ENCODE data around the gene ITGA7. TPM values are rescaled to one million over a fixed set of nuclear protein-coding genes. Genes with fewer than 3 reads are reported as not detected.

Gene ITGA7
- polyA plus RNA-seq, 1 of the 3 experiments (the other 2 are of a cell fraction): 19.7 TPM

DNA sequence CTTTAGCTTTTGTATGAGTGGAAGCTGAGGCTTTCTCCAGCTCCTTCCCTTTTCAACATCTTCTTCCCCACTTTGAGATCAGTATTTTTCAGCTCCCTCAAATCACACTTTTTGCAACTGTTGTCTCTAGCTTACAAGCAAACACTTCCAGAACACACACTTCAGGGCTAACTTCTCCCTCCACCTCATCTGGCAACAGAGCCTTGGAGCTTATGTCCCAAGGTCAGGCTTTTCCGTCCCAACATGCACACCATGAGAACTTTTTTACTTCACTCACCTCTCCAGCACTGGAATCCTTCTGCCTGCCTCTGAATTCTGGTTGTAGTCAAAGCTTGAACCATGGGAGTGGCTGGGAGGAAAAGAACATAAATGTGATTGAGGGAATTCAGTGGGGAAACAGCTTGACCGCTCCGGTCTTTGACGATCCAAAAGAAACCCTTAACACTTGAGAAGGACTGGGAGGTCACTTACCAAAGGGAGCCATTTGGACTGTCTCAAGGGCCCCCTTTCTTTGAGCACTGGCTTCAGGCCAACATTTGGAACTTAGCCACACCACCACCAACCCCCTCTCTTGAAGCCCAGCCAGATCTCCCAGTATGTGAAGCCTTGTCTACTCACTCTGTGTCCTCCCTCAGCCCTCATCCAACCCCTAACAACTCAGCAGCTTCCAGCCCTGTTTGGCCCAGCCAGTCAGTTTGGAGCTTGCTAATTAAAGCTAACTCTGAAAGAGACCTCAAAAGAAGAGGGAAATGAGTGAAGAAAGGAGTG is 4.3 kb upstream of the ITGA7 start:
- no peaks in the 10 kb centered on the region; the same call in 1 of the 2 replicates for H3K27me3 ChIP-seq (ENCODE audit: insufficient read depth)
- H3K4me3 ChIP-seq (ENCODE audit: low read depth in 2 of 2, low read length in 1 of 2): no peak overlapping the region
- no peaks in the 10 kb centered on the region for H3K9me3 ChIP-seq
- H2AFZ ChIP-seq (ENCODE audit: low read depth): no peak overlapping the region
- DNase-seq: no peak
- TF ChIP-seq SMC3 (IDR thresholded peaks at IDR 0.05; ENCODE audit: low read depth, low read length) (no peak), GABPA (IDR thresholded peaks at IDR 0.05; ENCODE audit: low read depth) (no peak), POLR2AphosphoS5 (IDR thresholded peaks at IDR 0.05; ENCODE audit: low read depth, low read length) (no peak)
- TF ChIP-seq, protein P1, sequence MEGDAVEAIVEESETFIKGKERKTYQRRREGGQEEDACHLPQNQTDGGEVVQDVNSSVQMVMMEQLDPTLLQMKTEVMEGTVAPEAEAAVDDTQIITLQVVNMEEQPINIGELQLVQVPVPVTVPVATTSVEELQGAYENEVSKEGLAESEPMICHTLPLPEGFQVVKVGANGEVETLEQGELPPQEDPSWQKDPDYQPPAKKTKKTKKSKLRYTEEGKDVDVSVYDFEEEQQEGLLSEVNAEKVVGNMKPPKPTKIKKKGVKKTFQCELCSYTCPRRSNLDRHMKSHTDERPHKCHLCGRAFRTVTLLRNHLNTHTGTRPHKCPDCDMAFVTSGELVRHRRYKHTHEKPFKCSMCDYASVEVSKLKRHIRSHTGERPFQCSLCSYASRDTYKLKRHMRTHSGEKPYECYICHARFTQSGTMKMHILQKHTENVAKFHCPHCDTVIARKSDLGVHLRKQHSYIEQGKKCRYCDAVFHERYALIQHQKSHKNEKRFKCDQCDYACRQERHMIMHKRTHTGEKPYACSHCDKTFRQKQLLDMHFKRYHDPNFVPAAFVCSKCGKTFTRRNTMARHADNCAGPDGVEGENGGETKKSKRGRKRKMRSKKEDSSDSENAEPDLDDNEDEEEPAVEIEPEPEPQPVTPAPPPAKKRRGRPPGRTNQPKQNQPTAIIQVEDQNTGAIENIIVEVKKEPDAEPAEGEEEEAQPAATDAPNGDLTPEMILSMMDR (IDR thresholded peaks at IDR 0.05): no peak
- TF ChIP-seq, protein P2, sequence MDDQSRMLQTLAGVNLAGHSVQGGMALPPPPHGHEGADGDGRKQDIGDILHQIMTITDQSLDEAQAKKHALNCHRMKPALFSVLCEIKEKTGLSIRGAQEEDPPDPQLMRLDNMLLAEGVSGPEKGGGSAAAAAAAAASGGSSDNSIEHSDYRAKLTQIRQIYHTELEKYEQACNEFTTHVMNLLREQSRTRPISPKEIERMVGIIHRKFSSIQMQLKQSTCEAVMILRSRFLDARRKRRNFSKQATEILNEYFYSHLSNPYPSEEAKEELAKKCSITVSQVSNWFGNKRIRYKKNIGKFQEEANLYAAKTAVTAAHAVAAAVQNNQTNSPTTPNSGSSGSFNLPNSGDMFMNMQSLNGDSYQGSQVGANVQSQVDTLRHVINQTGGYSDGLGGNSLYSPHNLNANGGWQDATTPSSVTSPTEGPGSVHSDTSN (IDR thresholded peaks at IDR 0.05): no peak
- POLR2A ChIA-PET: no interaction called here
- no peaks in the 10 kb centered on the region for H3K36me3 ChIP-seq (replicated peaks in 1 of 2; ENCODE audit: control insufficient read depth in 1 of 2, insufficient read depth in 2 of 2, low read length in 1 of 2)
- no peaks in the 10 kb centered on the region for H4K20me1 ChIP-seq (ENCODE audit: insufficient read depth)
- H3K4me2 ChIP-seq: no peak overlapping the region
- WGBS (ENCODE audit: low lambda C conversion rate): 39% methylated on average over 4 of the region's 4 CpGs
- no peak overlapping the region for H3K27ac ChIP-seq (ENCODE audit: low read depth in 2 of 2, low read length in 1 of 2)
- H3F3A ChIP-seq (replicated peaks; ENCODE audit: insufficient read depth): peaks cover 4% of the 10 kb centered on the region
- H3K9ac ChIP-seq: no peak overlapping the region
- CTCF ChIA-PET: interaction anchor here (0.8 to 1.2 kb wide), 4 partner anchors 9 to 65 kb away, joined by 3 to 4 read pairs (median 3); no protein-coding TSS in a partner anchor
- H3K79me2 ChIP-seq (ENCODE audit: insufficient read depth): peaks cover 7% of the 10 kb centered on the region; the same call in 1 of the 2 replicates
- no peaks in the 10 kb centered on the region for H3K9me2 ChIP-seq
- H3K4me1 ChIP-seq (ENCODE audit: control insufficient read depth in 1 of 2, insufficient read depth in 2 of 2, low read depth in 1 of 2, low read length in 1 of 2): peaks cover 13 to 17% of the 10 kb centered on the region in 2 experiments; a peak in 3 of 4 replicates

DNA sequence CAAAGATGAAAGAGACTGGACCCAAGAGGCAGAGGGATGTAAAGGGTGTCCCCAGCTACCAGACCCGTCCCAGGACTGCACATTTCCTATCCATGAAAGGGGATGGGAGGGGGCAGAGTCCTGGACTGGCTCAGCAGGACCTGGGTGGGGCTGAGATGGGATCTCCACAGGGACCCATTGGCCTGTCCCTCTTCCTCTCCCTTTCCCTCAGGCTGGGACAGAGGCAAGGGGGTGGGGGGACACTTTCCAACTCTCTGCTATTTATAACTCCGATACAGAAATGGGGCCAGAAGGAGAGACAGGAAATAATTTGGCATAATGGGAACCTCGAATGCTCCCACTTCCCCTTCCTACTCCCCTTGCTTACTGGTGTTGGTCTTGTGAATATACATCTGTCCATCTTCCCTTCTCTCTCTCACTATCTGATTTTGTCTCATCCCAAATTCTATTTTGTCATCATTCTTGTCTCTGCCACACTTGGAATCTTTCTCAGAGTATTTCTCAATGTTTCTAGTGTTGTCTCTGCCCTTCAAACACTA is 1.1 kb upstream of the ITGA7 start:
- Histone ChIP-seq H3K9ac (no peak overlapping the region), H3F3A (replicated peaks; ENCODE audit: insufficient read depth) (peaks cover 4% of the 10 kb centered on the region), H3K27ac (ENCODE audit: low read depth in 2 of 2, low read length in 1 of 2) (no peak overlapping the region), H3K27me3 (ENCODE audit: insufficient read depth) (no peaks in the 10 kb centered on the region; the same call in 1 of the 2 replicates), H3K9me3 (no peaks in the 10 kb centered on the region), H3K4me1 (ENCODE audit: control insufficient read depth in 1 of 2, insufficient read depth in 2 of 2, low read depth in 1 of 2, low read length in 1 of 2) (peaks cover 11 to 12% of the 10 kb centered on the region in 2 experiments; a peak in 2 of 4 replicates), H3K4me3 (ENCODE audit: low read depth in 2 of 2, low read length in 1 of 2) (peak overlapping the region; percentile 51 to 69; a peak in 2 of 4 replicates), H3K4me2 (peak overlapping the region; percentile 87), H3K36me3 (replicated peaks in 1 of 2; ENCODE audit: control insufficient read depth in 1 of 2, insufficient read depth in 2 of 2, low read length in 1 of 2) (no peaks in the 10 kb centered on the region), H2AFZ (ENCODE audit: low read depth) (no peak overlapping the region), H3K9me2 (no peaks in the 10 kb centered on the region), H4K20me1 (ENCODE audit: insufficient read depth) (no peaks in the 10 kb centered on the region), H3K79me2 (ENCODE audit: insufficient read depth) (no peaks in the 10 kb centered on the region)
- no peak for DNase-seq
- ChIA-PET POLR2A (no interaction called here), CTCF (interaction anchor here (0.9 kb wide), 1 partner anchor 28 kb away, joined by 3 read pairs; no protein-coding TSS in a partner anchor)
- WGBS (ENCODE audit: low lambda C conversion rate): 9% methylated on average over 3 of the region's 3 CpGs
- TF ChIP-seq, protein P3, sequence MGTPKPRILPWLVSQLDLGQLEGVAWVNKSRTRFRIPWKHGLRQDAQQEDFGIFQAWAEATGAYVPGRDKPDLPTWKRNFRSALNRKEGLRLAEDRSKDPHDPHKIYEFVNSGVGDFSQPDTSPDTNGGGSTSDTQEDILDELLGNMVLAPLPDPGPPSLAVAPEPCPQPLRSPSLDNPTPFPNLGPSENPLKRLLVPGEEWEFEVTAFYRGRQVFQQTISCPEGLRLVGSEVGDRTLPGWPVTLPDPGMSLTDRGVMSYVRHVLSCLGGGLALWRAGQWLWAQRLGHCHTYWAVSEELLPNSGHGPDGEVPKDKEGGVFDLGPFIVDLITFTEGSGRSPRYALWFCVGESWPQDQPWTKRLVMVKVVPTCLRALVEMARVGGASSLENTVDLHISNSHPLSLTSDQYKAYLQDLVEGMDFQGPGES (IDR thresholded peaks at IDR 0.05; ENCODE audit: low read depth, low read length): no peak
- no peak for TF ChIP-seq GABPA (IDR thresholded peaks at IDR 0.05; ENCODE audit: low read depth)
- TF ChIP-seq FOXJ3 (CRISPR knock-in tag; IDR thresholded peaks at IDR 0.05): no peak
- no peak for TF ChIP-seq EP300 (IDR thresholded peaks at IDR 0.05; ENCODE audit: borderline replicate concordance in 1 of 2, low read depth in 1 of 2, low read length in 1 of 2)
- TF ChIP-seq RFX5 (IDR thresholded peaks at IDR 0.05; ENCODE audit: low read length): no peak
- TF ChIP-seq ELF1 (IDR thresholded peaks at IDR 0.05): no peak
- TF ChIP-seq SIN3A (IDR thresholded peaks at IDR 0.05; ENCODE audit: borderline replicate concordance, low read depth, low read length): no peak
- TF ChIP-seq, protein P4, sequence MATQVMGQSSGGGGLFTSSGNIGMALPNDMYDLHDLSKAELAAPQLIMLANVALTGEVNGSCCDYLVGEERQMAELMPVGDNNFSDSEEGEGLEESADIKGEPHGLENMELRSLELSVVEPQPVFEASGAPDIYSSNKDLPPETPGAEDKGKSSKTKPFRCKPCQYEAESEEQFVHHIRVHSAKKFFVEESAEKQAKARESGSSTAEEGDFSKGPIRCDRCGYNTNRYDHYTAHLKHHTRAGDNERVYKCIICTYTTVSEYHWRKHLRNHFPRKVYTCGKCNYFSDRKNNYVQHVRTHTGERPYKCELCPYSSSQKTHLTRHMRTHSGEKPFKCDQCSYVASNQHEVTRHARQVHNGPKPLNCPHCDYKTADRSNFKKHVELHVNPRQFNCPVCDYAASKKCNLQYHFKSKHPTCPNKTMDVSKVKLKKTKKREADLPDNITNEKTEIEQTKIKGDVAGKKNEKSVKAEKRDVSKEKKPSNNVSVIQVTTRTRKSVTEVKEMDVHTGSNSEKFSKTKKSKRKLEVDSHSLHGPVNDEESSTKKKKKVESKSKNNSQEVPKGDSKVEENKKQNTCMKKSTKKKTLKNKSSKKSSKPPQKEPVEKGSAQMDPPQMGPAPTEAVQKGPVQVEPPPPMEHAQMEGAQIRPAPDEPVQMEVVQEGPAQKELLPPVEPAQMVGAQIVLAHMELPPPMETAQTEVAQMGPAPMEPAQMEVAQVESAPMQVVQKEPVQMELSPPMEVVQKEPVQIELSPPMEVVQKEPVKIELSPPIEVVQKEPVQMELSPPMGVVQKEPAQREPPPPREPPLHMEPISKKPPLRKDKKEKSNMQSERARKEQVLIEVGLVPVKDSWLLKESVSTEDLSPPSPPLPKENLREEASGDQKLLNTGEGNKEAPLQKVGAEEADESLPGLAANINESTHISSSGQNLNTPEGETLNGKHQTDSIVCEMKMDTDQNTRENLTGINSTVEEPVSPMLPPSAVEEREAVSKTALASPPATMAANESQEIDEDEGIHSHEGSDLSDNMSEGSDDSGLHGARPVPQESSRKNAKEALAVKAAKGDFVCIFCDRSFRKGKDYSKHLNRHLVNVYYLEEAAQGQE (IDR thresholded peaks at IDR 0.05; ENCODE audit: low read depth, low read length): no peak
- TF ChIP-seq, protein P2 (IDR thresholded peaks at IDR 0.05): no peak
- no peak for TF ChIP-seq TAF1 (IDR thresholded peaks at IDR 0.05; ENCODE audit: borderline replicate concordance, low read depth, low read length)

All from SK-N-SH (cell line).